Tibial nerve (tissue), 4 donors: ENCODE data around the gene KIR2DL4. TPM values are rescaled to one million over a fixed set of nuclear protein-coding genes. Genes with fewer than 3 reads are reported as not detected.
"Not testable (repeated sequence)": the region's sequence is repeated elsewhere in the genome, so short reads cannot be mapped to it uniquely, and the experiment has no call there.

Experiments
- DNase-seq, 2 donors: peaks; one replicate each; pipeline ENCODE4 v3.0.0-alpha.2; 2019; ENCODE audit warnings: low spot score in 2 of 2
- H3K27ac ChIP-seq, 4 donors: fragments of 200-600 bp; sonication (generic) in 3 of 4; one replicate each; pipeline ENCODE4 v1.5.1; 2017 to 2019; ENCODE audit warnings: mild to moderate bottlenecking in 1 of 4
- H3K27me3 ChIP-seq, 2 donors: fragments of 200-600 bp; sonication (generic) in 1 of 2; one replicate each; pipeline versions ENCODE4 v1.5.1 to v1.6.0; 2017 to 2019
- H3K36me3 ChIP-seq, 3 donors: fragments of 200-600 bp; sonication (generic); one replicate each; pipeline ENCODE4 v1.5.1; 2018 to 2019
- H3K4me1 ChIP-seq, 4 donors: fragments of 200-600 bp; sonication (generic) in 3 of 4; one replicate each; pipeline ENCODE4 v1.5.1; 2017 to 2019
- H3K4me3 ChIP-seq, 4 donors: fragments of 200-600 bp; sonication (generic) in 3 of 4; one replicate each; pipeline ENCODE4 v1.5.1; 2017 to 2019; ENCODE audit warnings: mild to moderate bottlenecking in 1 of 4, moderate library complexity in 1 of 4
- H3K9me3 ChIP-seq, 4 donors: fragments of 200-600 bp; sonication (generic) in 3 of 4; one replicate each; pipeline ENCODE4 v1.5.1; 2017 to 2019
- EP300 ChIP-seq, 2 donors: sonication (generic); formaldehyde crosslinking; IDR thresholded peaks; one replicate each; pipeline ENCODE4 v1.6.1; 2017; ENCODE audit warnings: antibody characterized with exemption in 2 of 2, mild to moderate bottlenecking in 1 of 2
- POLR2A ChIP-seq, 2 donors: fragments of 450-650 bp; IDR thresholded peaks; one replicate each; pipeline ENCODE4 v1.6.1; 2017; ENCODE audit warnings: antibody characterized with exemption in 2 of 2, mild to moderate bottlenecking in 2 of 2, moderate library complexity in 2 of 2
- WGBS, 2 donors: methylation state at CpG; one replicate each; pipeline ENCODE4 v1.1.5; 2018; 5-methylcytosine and 5-hydroxymethylcytosine counted together
- small RNA-seq: library from RNA; depleted of rRNA; stranded (forward); fragments of <200 nt; gene quantifications from one replicate; pipeline ENCODE3, GENCODE V24; 2016
- total RNA-seq, 4 donors: library from RNA; depleted of rRNA; stranded (reverse); fragments of >200 nt; gene quantifications; one replicate each; pipeline ENCODE4 v1.1.0, GENCODE V29; 2016
- TF ChIP-seq, protein P1 (sequence below), 5 experiments: fragments of 200-600 bp in 3 of 5; fragments of 450-650 bp in 2 of 5; sonication (generic) in 3 of 5; IDR thresholded peaks; one replicate each; pipeline ENCODE4 v1.5.1; 2016 to 2019; ENCODE audit warnings: antibody characterized with exemption in 5 of 5, mild to moderate bottlenecking in 3 of 5, moderate library complexity in 2 of 5

The KIR2DL4 gene
- total RNA-seq, 4 donors from 2014 or later = not detected

DNA sequence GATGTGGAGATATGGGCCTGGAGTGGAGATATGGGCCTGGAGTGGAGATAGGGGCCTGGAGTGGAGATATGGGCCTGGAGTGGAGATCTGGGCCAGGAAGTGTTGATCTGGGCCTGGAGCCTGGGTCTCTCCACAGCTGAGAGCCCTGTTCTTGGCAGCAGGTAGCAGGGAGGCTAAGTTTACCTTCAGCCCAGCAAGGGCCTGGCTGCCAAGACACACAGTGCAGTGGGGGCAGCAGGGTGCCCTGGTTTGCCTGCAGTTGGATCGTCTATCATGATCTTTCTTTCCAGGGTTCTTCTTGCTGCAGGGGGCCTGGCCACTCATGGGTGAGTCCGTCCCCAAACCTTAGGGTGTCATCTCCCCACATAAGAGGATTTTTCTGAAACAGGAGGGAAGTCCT, 47.5 kb downstream of the KIR2DL4 start:
- no peaks in the 10 kb centered on the region for H3K4me1 ChIP-seq
- H3K27ac ChIP-seq = no peak overlapping the region
- TF ChIP-seq EP300 (IDR thresholded peaks at IDR 0.05) (no peak), POLR2A (IDR thresholded peaks at IDR 0.05) (no peak)
- TF ChIP-seq, protein P1, sequence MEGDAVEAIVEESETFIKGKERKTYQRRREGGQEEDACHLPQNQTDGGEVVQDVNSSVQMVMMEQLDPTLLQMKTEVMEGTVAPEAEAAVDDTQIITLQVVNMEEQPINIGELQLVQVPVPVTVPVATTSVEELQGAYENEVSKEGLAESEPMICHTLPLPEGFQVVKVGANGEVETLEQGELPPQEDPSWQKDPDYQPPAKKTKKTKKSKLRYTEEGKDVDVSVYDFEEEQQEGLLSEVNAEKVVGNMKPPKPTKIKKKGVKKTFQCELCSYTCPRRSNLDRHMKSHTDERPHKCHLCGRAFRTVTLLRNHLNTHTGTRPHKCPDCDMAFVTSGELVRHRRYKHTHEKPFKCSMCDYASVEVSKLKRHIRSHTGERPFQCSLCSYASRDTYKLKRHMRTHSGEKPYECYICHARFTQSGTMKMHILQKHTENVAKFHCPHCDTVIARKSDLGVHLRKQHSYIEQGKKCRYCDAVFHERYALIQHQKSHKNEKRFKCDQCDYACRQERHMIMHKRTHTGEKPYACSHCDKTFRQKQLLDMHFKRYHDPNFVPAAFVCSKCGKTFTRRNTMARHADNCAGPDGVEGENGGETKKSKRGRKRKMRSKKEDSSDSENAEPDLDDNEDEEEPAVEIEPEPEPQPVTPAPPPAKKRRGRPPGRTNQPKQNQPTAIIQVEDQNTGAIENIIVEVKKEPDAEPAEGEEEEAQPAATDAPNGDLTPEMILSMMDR (IDR thresholded peaks at IDR 0.05) = no peak
- no peaks in the 10 kb centered on the region for H3K27me3 ChIP-seq
- H3K4me3 ChIP-seq = no peak overlapping the region
- DNase-seq = no peak
- peaks cover 0 to 7% (median 0%) of the 10 kb centered on the region in 4 donors for H3K9me3 ChIP-seq
- no peaks in the 10 kb centered on the region for H3K36me3 ChIP-seq
- WGBS, 2 donors = 74 to 100% methylated on average over 1 to 2 of the region's 2 CpGs

DNA sequence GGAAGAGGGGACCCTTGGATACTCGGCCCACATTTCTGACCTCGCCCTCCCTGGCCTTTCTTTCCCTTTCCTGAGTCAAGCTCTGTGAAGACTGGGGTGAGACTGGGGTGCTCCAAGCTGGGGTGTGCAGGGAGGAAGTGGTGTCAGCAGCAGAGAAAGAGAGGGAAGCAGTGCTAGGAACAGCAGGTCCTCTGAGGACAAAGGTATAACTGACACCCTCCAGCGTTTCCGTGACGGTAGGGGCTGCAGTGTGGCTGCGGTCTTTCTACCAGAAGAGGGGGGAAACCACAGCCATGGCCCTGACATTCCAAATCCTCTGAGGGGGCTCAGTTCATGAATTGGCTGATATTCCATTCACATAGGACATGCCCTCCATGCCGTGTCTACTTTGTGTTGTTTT, 47.9 kb downstream of the KIR2DL4 start:
- H3K4me1 ChIP-seq = no peaks in the 10 kb centered on the region
- 84 to 85% methylated on average over 7 of the region's 7 CpGs for WGBS, 2 donors
- no peak overlapping the region for H3K27ac ChIP-seq
- TF ChIP-seq, protein P1 (IDR thresholded peaks at IDR 0.05) = no peak
- TF ChIP-seq POLR2A (IDR thresholded peaks at IDR 0.05) (no peak), EP300 (IDR thresholded peaks at IDR 0.05) (no peak)
- no peak overlapping the region for H3K4me3 ChIP-seq
- no peaks in the 10 kb centered on the region for H3K36me3 ChIP-seq
- peaks cover 0 to 3% (median 0%) of the 10 kb centered on the region in 4 donors for H3K9me3 ChIP-seq
- H3K27me3 ChIP-seq = no peaks in the 10 kb centered on the region
- DNase-seq = no peak

DNA sequence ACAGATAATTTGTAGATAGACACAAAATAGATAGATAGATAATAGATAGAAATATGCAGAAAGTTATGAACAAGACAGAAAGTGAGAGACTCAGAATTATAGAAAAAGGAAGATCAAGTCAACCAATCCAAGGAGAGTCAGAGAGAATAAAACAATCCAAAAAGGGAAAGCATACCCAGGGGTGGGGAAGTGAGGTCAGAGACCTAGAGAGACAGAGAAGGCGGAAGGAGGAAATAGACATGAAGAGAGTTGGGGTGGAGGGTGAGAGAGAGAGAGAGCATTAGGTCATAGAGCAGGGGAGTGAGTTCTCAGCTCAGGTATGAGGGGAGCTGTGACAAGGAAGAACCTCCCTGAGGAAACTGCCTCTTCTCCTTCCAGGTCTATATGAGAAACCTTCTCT, 51.8 kb downstream of the KIR2DL4 start:
- not testable (repeated sequence) for H3K27ac ChIP-seq, H3K27me3 ChIP-seq, H3K9me3 ChIP-seq, H3K36me3 ChIP-seq, H3K4me1 ChIP-seq, H3K4me3 ChIP-seq, DNase-seq
- 59% methylated on average over 1 of the region's 1 CpG for whole genome bisulfite sequencing, 2 donors

DNA sequence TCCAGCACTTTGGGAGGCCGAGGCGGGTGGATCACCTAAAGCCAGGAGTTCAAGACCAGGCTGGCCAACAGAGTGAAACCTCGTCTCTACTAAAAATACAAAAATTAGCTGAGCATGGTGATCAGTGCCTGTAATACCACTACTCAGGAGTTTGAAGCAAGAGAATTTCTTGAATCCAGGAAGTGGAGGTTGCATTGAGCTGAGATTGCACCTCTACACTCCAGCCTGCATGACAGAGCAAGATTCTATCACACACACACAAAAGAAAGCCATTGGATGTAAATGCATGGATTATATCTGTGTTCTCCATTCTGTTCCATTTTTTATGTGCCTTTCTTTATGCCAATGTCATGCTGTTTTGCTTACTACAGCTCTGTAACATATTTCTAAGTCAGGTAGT, 55.1 kb downstream of the KIR2DL4 start:
- WGBS, 2 donors = 77 to 89% methylated on average over 3 of the region's 3 CpGs
- H3K9me3 ChIP-seq, H3K4me3 ChIP-seq, H3K27me3 ChIP-seq, H3K4me1 ChIP-seq, DNase-seq, H3K27ac ChIP-seq, H3K36me3 ChIP-seq: not testable (repeated sequence)

DNA sequence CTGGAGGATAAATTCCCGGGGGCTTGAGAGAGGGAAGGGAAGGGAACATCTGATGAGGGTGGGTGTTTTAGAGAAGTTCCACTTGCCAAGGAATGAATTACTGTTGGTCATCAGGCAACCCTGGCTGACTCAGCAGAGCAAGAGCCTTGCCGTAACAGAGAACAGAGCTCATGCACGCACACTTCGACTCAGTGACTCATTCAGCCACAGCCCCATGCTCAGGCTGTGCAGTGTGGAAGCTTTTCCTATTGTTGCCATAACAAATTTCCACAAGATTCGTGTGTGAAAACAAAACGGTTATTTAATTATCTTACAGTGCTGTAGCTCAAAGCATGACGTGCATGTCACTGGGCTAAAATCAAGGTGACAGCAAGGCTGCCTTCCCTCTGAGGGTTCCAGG, 56.0 kb downstream of the KIR2DL4 start:
- H3K36me3 ChIP-seq, H3K27me3 ChIP-seq, H3K27ac ChIP-seq, H3K4me3 ChIP-seq, H3K4me1 ChIP-seq, DNase-seq, H3K9me3 ChIP-seq: not testable (repeated sequence)
- 71 to 73% methylated on average over 7 of the region's 7 CpGs for WGBS, 2 donors

DNA sequence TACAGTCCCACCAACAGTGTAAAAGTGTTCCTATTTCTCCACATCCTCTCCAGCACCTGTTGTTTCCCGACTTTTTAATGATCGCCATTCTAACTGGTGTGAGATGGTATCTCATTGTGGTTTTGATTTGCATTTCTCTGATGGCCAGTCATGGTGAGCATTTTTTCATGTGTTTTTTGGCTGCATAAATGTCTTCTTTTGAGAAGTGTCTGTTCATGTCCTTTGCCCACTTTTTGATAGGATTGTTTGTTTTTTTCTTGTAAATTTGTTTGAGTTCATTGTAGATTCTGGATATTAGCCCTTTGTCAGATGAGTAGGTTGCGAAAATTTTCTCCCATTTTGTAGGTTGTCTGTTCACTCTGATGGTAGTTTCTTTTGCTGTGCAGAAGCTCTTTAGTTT, 60.0 kb downstream of the KIR2DL4 start:
- WGBS, 2 donors = 90 to 96% methylated on average over 2 of the region's 3 CpGs
- H3K9me3 ChIP-seq = peaks cover 0 to 16% (median 0%) of the 10 kb centered on the region in 4 donors
- not testable (repeated sequence) for H3K36me3 ChIP-seq, H3K4me1 ChIP-seq, H3K27me3 ChIP-seq, H3K27ac ChIP-seq, DNase-seq, H3K4me3 ChIP-seq

Small RNA genes within 50 kb of the gene (small RNA-seq; reads per million reads assigned to genes)
- gene KIR3DP1 = not detected

Other genes starting within 250 kb of the KIR2DL4 start
- 1 to 10 TPM; 1.7 to 5.4 (median 4.3) TPM for gene LILRA2, start 229.8 kb upstream of the KIR2DL4 start, total RNA-seq
- 1 to 10 TPM in 3 of 4 donors, under 1 TPM in 1; 0.39 to 3.5 (median 1.2) TPM for gene LILRA1, start 210.0 kb upstream of the KIR2DL4 start, total RNA-seq
- 10 to 100 TPM in 1 of 4 donors, 1 to 10 TPM in 2, under 1 TPM in 1; 0.59 to 15.3 (median 3.4) TPM for gene LILRB1, start 173.1 kb upstream of the KIR2DL4 start, total RNA-seq
- 1 to 10 TPM; 1.1 to 5.1 (median 2.4) TPM for gene LILRB4, start 140.6 kb upstream of the KIR2DL4 start, total RNA-seq
- gene KIR3DL3, start 79.2 kb upstream of the KIR2DL4 start, total RNA-seq = not detected
- not detected for gene KIR2DL3, start 65.1 kb upstream of the KIR2DL4 start, total RNA-seq
- gene KIR2DL1, start 33.8 kb upstream of the KIR2DL4 start, total RNA-seq = not detected
- under 1 TPM in 1 of 4 donors, not detected in 3; 0.22 TPM for gene KIR3DL1, start 12.9 kb downstream of the KIR2DL4 start, total RNA-seq
- gene KIR2DS4, start 29.1 kb downstream of the KIR2DL4 start, total RNA-seq = not detected
- not detected for gene KIR3DL2, start 46.8 kb downstream of the KIR2DL4 start, total RNA-seq
- 1 to 10 TPM in 1 of 4 donors, not detected in 3; 2.1 TPM for gene FCAR, start 70.6 kb downstream of the KIR2DL4 start, total RNA-seq
- 1 to 10 TPM in 1 of 4 donors, not detected in 3; 4.6 TPM for gene NCR1, start 102.5 kb downstream of the KIR2DL4 start, total RNA-seq
- not detected for gene NLRP7, start 143.9 kb downstream of the KIR2DL4 start, total RNA-seq
- gene NLRP2, start 162.8 kb downstream of the KIR2DL4 start, total RNA-seq = under 1 TPM in 1 of 4 donors, not detected in 3; under 0.01 TPM
- 1 to 10 TPM in 1 of 4 donors, not detected in 3; 1.5 TPM for gene GP6, start 234.7 kb downstream of the KIR2DL4 start, total RNA-seq